Natural killer cell (primary cell): ENCODE data around the gene ABCC12. TPM values are rescaled to one million over a fixed set of nuclear protein-coding genes. Genes with fewer than 3 reads are reported as not detected.

Experiments
- ATAC-seq, 3 donors: fragments of 150-1000 bp in 2 of 3; fragments of 200-7000 bp in 1 of 3; cut with Tn5 transposase; 1 replicate in 1 of 3; 2 replicates in 2 of 3; pipeline ENCODE4 v1.10.0; 2021; ENCODE audit warnings: mild to moderate bottlenecking in 2 of 3, moderate library complexity in 2 of 3
- DNase-seq, 2 donors: peaks; one replicate each; pipeline versions ENCODE4 v3.0.0 to v3.0.0-alpha.2; 2013 to 2021; ENCODE audit warnings: mixed read lengths in 1 of 2
- H3K27ac ChIP-seq: one replicate; pipeline ENCODE4 v1.5.1; 2013; ENCODE audit warnings: mild to moderate bottlenecking, low read length
- H3K27me3 ChIP-seq: one replicate; pipeline ENCODE4 v1.6.1; 2013; ENCODE audit warnings: low read length; ENCODE audit not compliant: control insufficient read depth, insufficient read depth
- H3K36me3 ChIP-seq: one replicate; pipeline ENCODE4 v1.6.1; 2013; ENCODE audit warnings: low read length; ENCODE audit not compliant: control insufficient read depth, insufficient read depth
- H3K4me1 ChIP-seq: one replicate; pipeline ENCODE4 v1.6.1; 2013; ENCODE audit warnings: low read length; ENCODE audit not compliant: control insufficient read depth, insufficient read depth
- H3K4me3 ChIP-seq: one replicate; pipeline ENCODE4 v1.5.1; 2013; ENCODE audit warnings: low read length
- H3K9me3 ChIP-seq: one replicate; pipeline ENCODE4 v1.6.1; 2013; ENCODE audit warnings: low read length; ENCODE audit not compliant: control insufficient read depth, insufficient read depth
- H3K27ac Mint-ChIP-seq, 2 donors: one replicate each; pipeline ENCODE4 v1.8.0; 2022; ENCODE audit warnings: mild to moderate bottlenecking in 2 of 2, mixed read lengths in 2 of 2, moderate library complexity in 1 of 2
- H3K27me3 Mint-ChIP-seq, 2 donors: one replicate each; pipeline ENCODE4 v1.8.0; 2022; ENCODE audit warnings: low read depth in 2 of 2, mixed read lengths in 2 of 2
- H3K36me3 Mint-ChIP-seq: one replicate; pipeline ENCODE4 v1.8.0; 2022; ENCODE audit warnings: mixed read lengths
- H3K4me1 Mint-ChIP-seq, 2 donors: one replicate each; pipeline ENCODE4 v1.8.0; 2022; ENCODE audit warnings: mixed read lengths in 2 of 2
- H3K4me3 Mint-ChIP-seq: one replicate; pipeline ENCODE4 v1.8.0; 2022; ENCODE audit warnings: mild to moderate bottlenecking, moderate library complexity, mixed read lengths
- H3K9me3 Mint-ChIP-seq, 2 donors: one replicate each; pipeline ENCODE4 v1.8.0; 2022; ENCODE audit warnings: mixed read lengths in 2 of 2
- WGBS: methylation state at CpG from one replicate; pipeline ENCODE4 v1.1.7; 2013; ENCODE audit warnings: missing lambda C conversion rate; ENCODE audit not compliant: insufficient coverage; 5-methylcytosine and 5-hydroxymethylcytosine counted together
- intact Hi-C: fragments of 100-400 bp; cut with micrococcal nuclease; formaldehyde crosslinking; loops from one replicate; pipeline ENCODE4 v1.14.2; 2022
- total RNA-seq, 4 donors: library from RNA; stranded (reverse); fragments of 120-200 nt in 1 of 4; gene quantifications; one replicate each; pipeline versions ENCODE4 v1.2.3 to v1.2.4, GENCODE V29; 2013 to 2022
- TF ChIP-seq, protein P1 (sequence below): fragments of 200-600 bp; IDR thresholded peaks from one replicate; pipeline ENCODE4 v1.8.0; 2022; ENCODE audit warnings: antibody characterized with exemption

ABCC12 gene
- total RNA-seq, 3 donors from 2014 or later (not counting 1 experiment from before 2014, with no cell fraction given): not detected

DNA sequence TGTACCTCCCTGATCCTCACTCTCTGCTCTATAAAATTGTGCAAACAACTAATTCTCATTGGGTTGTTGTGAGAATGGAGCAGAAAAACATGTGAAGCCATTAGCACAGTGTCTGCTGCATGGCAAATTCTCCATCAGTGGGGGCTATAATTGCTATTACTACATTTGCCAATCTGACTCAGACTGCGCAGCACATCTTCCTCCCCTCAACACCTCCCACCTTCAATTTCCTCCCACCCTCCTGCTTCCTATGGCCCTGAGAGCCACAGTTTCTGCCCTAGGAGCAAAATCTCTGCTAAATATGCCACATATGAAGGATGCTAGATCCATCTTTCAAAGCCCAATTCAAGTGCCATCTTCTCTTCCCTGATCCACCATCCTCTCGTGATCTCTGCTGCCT lies 37.0 kb downstream of the ABCC12 start:
- Histone ChIP-seq H3K9me3 (no peaks in the 10 kb centered on the region), H3K27ac (no peak overlapping the region), H3K36me3 (no peaks in the 10 kb centered on the region), H3K4me3 (no peak overlapping the region), H3K27me3 (no peaks in the 10 kb centered on the region), H3K4me1 (no peaks in the 10 kb centered on the region)
- no peak overlapping the region for H3K4me3 Mint-ChIP-seq
- DNase-seq (no peak), ATAC-seq (no peak)
- H3K9me3 Mint-ChIP-seq: no peaks in the 10 kb centered on the region
- H3K36me3 Mint-ChIP-seq: no peaks in the 10 kb centered on the region
- TF ChIP-seq, protein P1, sequence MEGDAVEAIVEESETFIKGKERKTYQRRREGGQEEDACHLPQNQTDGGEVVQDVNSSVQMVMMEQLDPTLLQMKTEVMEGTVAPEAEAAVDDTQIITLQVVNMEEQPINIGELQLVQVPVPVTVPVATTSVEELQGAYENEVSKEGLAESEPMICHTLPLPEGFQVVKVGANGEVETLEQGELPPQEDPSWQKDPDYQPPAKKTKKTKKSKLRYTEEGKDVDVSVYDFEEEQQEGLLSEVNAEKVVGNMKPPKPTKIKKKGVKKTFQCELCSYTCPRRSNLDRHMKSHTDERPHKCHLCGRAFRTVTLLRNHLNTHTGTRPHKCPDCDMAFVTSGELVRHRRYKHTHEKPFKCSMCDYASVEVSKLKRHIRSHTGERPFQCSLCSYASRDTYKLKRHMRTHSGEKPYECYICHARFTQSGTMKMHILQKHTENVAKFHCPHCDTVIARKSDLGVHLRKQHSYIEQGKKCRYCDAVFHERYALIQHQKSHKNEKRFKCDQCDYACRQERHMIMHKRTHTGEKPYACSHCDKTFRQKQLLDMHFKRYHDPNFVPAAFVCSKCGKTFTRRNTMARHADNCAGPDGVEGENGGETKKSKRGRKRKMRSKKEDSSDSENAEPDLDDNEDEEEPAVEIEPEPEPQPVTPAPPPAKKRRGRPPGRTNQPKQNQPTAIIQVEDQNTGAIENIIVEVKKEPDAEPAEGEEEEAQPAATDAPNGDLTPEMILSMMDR: no peak
- H3K27ac Mint-ChIP-seq: no peak overlapping the region
- no peaks in the 10 kb centered on the region for H3K4me1 Mint-ChIP-seq
- intact Hi-C loops: no loop called here
- H3K27me3 Mint-ChIP-seq: peaks cover 0 to 8% of the 10 kb centered on the region in 2 donors
- WGBS: 86% methylated on average over 2 of the region's 2 CpGs

DNA sequence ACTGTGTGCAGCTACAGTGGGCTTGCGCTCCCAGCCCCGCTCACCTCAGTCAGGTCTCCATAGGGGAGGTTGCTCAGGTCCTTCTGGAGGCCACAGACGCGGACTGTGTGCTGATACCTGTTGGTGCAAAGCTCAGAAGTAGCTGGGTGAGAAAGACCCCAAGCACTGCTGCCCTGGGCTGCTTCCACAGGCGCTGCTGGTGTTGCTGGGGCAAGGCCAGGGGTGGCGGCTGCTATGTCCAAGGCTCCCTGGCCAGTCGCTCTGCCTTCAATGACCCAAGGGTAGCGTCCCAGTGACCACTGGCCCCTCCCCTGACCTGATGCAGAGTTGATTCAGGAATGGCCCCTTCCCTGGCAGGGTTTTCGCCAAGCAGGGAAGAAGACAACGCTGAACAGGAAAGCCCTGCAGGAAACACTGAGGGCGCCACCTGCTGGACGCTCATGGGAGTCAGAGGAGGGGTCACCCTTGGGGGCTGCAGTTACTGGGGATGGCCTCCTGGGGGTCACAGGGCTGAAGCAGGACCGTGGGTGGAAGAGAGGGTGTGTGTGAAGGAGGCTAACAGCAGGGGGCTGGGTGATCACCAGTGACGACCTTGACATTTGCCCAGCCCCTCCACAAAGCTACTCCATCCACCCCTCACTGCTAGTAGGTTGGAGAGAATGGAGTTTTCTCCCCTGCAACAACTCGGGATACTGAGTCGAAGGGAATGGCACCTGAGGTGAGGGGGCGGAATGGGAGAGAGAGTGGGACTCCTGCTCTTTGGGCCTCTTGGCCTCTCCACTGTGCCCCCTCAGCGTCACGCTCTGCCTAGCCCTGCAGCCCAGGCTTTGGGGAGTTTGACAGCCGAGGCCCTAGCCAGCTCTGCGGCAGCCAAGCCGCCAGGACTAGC lies 38.3 kb downstream of the ABCC12 start:
- Histone ChIP-seq H3K27me3 (no peaks in the 10 kb centered on the region), H3K9me3 (no peaks in the 10 kb centered on the region), H3K4me3 (no peak overlapping the region), H3K27ac (no peak overlapping the region), H3K4me1 (no peaks in the 10 kb centered on the region), H3K36me3 (no peaks in the 10 kb centered on the region)
- WGBS: 66% methylated on average over 21 of the region's 22 CpGs
- H3K4me3 Mint-ChIP-seq: no peak overlapping the region
- H3K9me3 Mint-ChIP-seq: no peaks in the 10 kb centered on the region
- intact Hi-C loops: loop anchor here (1.0 kb wide), 1 partner anchor 976 kb away; no protein-coding TSS in a partner anchor
- peaks cover 0 to 7% of the 10 kb centered on the region in 2 donors for H3K27me3 Mint-ChIP-seq
- no peak overlapping the region for H3K27ac Mint-ChIP-seq
- TF ChIP-seq, protein P1: peak; percentile 7
- DNase-seq (peak; percentile 22 to 67), ATAC-seq (peak in 2 of 3 donors; percentile 56 to 77)
- no peaks in the 10 kb centered on the region for H3K4me1 Mint-ChIP-seq
- no peaks in the 10 kb centered on the region for H3K36me3 Mint-ChIP-seq

DNA sequence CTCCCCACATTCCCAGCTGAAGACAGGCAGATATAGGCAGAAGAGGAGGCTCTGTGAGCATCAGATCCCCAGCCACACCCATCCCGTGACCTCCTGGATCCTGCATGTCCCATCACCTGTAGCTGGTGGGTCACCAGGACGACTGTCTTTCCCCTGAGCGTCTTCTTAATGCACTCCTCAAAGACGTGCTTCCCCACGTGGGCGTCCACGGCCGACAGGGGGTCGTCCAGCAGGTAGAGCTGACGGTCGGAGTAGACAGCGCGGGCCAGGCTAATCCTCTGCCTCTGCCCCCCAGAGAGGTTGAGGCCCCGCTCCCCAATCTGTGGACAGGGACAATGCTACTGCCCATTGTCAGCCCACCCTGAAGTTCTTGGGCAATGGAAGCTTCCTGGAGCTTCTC lies 40.5 kb downstream of the ABCC12 start:
- no peak overlapping the region for H3K27ac Mint-ChIP-seq
- no peaks in the 10 kb centered on the region for H3K36me3 Mint-ChIP-seq
- H3K9me3 Mint-ChIP-seq: no peaks in the 10 kb centered on the region
- Histone ChIP-seq H3K27ac (no peak overlapping the region), H3K4me3 (no peak overlapping the region), H3K9me3 (no peaks in the 10 kb centered on the region), H3K36me3 (no peaks in the 10 kb centered on the region), H3K4me1 (no peaks in the 10 kb centered on the region), H3K27me3 (no peaks in the 10 kb centered on the region)
- DNase-seq (no peak), ATAC-seq (no peak)
- WGBS: 89% methylated on average over 14 of the region's 14 CpGs
- peaks cover 0 to 5% of the 10 kb centered on the region in 2 donors for H3K27me3 Mint-ChIP-seq
- no peak overlapping the region for H3K4me3 Mint-ChIP-seq
- TF ChIP-seq, protein P1: no peak
- intact Hi-C loops: no loop called here
- H3K4me1 Mint-ChIP-seq: no peaks in the 10 kb centered on the region
